ENCODE results near the gene RANBP17.
"Not testable (repeated sequence)": the region's sequence is repeated elsewhere in the genome, so short reads cannot be mapped to it uniquely, and the experiment has no call there.

Gene RANBP17

DNA sequence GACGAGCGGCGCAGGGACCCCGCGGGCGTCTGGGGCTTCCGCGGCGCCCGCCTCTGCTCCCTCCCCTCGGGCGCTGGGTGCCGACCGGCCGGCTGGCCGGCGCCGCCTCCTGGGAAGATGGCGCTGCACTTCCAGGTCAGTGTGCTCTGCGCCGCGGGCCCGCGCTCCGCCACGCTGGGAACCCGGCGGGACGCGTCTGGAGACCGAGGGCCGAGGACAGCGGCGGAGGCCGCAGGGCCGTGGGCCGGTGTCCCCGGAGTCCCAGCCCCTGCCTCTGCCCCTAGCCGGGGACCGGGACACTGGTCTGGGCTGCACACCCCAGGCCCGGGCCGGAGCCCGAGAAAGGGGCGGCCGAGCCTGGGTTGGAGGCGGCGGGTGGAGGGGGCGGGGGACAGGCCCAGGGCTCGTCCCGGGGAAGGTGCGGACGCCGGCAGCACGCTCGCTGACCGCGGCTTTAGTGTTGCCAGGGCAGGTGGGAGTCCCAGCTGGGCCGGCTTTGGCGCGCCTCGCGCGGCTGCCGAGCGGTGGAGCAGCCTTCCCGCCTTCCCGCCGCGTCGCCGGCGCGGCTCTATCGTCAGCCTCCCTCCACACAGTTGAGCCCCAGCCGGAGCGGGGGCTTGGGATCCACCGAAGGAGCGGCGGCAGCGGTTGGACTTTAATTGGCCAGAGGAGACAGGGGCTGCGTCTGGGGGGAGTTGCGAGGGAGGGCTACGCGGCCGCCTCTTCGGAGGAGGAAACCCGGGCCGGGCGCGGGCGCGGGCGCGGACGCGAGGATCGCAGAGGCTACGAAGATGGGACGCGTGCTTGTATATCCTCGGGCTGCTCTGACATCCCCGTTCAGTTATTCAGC lies at the start of gene RANBP17:
Gene RANBP17, plus strand, starts transcription at position 102 of the 850 bp plus-strand sequence.
- DNase-seq (ENCODE audit: low spot score), result no peak

DNA sequence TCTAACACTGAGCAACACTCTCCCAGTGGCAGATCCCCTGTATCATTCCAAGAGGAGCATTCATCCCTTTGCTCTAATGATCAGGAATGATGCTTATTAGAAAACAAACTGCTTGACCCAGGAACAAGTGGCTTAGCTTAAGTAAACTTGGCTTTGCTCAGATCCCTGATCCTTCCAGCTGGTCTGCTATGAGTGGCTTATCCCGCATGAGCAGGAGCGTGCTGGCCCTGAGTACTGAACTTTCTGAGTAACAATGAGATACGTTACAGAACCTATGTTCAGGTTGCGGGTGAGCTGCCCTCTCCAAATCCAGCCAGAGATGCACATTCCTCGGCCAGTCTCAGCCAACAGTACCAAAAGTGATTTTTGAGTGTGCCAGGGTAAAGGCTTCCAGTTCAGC lies 48.6 kb upstream of the RANBP17 start:
- no peak for DNase-seq (ENCODE audit: low spot score)

DNA sequence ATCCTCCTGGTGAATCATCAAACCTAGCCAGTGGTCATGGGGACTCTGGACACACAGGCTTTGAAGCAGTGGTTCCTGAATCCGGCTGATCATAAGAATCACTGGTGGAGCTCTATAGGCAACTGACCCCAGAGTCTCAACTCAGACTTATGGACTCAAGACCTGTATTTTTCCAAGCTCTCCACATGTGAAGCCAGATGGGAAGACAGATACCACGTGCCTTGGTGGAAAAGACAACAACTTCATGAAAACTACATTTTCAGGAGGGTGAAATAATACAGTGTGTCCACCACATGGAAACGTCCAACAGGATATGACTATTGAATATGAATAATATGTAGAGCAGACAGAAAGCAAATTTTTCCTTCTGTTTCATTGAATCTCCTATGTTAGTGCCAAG lies 44.6 kb upstream of the RANBP17 start:
- no peak for DNase-seq (ENCODE audit: low spot score)

DNA sequence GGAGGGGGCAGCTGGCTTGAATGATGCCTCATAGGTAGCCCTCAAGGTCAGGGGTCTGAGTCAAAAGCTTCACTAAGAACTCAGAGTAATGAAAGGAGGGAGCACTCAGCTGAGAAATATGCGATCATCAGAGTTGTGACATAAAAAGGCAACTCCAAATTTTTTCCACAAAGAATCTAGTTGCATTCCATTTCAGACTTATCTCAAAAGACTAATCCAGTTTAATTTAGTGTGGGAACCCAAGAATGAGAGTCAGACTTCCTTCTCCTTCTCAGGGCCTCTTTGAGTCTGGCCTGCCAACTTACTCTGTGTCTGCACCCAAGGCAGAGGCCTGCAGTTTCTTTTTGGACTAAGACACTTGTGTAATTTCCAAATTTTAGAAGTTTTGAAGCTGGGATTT lies 43.6 kb upstream of the RANBP17 start:
- no peak for DNase-seq (ENCODE audit: low spot score)

DNA sequence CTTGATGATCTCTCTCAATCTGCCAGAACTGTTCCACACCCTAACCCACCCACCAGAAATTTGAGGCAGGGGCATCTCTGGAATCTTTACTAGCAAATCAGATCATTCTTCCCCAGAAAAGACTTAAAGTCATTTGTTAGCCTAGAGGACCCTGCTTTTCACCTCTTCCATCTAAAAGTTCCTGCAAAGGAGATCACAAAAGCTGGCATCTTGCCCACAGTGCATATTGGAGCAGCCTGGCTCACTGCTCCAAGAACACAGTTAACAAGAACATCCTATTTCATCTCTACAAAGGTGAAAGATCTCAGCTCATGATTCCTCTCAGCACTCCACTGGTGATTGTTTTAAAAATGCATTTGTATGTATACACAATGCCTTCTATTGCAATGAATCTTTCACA lies 42.0 kb upstream of the RANBP17 start:
- DNase-seq (ENCODE audit: low spot score), result no peak

DNA sequence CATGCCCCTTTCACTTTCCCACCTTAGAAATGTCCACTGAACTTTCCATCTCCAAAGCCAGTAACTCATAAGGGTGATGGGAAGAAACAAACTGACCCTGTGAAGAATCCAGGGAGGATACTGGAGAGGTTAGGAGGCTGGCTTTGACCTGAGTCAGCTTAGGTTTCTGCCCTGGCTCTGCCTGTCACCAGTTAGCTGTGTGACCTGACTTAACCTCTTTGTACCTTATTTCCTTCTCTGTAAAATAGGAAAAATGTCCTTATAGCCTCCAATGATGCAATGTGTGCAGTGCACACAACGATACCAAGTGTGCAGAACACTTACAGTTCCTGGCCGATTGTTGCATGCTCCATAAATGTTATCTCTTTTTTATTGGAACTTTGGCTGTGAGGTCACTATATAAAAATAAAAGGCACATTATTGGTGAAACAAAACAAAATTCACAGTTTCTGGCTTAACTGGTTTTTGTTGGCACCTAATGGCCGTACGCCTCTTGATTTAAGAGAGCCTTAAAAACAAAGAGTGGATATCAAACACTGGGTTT lies 40.5 kb upstream of the RANBP17 start:
- DNase-seq (ENCODE audit: low spot score), result no peak

DNA sequence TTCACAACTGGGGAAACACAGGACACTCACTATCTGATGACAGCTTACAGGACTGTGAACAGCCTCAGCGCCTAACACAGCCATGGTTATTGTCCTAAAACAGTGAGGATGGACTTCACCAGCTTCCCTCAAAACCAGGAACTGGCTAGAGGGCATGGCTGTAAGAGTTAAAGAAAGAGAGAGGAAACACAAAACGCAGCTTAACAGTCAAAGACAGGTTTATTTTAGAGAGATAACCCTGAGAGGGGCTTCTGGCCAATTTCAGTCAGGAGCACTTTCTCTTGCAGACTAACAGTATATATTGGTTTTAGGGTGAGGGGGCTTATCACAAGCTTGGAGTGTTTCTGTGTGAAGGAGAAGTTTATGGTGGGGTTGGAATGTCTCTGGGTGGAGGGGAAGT lies 35.7 kb upstream of the RANBP17 start:
- no peak for DNase-seq (ENCODE audit: low spot score)

DNA sequence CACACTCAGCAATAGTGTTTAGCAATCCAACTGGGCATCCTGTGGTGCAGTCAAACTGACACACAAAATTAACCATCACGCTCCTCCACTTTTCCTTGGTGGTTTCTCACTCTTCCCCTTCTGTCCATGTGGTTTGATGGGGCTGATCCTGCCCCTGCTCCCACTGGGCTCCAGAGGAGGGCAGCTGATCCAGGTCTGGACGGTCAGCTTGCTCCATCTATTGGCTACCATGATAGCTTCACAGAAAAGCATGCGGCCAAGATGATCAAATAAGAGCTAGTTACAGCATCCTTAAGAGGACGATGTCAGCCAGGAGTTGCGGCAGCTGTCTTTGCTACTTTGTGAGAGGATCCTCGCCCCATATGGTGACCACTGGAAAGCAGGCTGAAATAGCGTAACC lies 29.6 kb upstream of the RANBP17 start:
- DNase-seq (ENCODE audit: low spot score), result no peak

DNA sequence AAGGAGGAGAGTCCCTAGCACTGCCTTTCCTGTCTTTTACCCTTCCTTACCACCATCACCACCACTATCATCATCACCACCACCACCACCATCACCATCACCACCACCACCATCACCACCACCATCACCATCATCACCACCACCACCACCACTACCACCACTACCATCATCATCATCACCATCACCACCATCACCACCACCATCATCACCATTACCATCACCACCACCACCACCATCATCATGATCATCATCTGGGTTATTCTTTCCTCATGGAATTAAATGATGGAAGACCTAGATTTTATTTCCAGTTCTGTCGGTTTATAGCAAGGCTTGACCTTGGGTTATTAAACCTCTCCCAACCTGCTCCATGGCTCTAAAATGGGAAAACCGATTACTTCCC lies 27.8 kb upstream of the RANBP17 start:
- not testable (repeated sequence) for DNase-seq (ENCODE audit: low spot score)

DNA sequence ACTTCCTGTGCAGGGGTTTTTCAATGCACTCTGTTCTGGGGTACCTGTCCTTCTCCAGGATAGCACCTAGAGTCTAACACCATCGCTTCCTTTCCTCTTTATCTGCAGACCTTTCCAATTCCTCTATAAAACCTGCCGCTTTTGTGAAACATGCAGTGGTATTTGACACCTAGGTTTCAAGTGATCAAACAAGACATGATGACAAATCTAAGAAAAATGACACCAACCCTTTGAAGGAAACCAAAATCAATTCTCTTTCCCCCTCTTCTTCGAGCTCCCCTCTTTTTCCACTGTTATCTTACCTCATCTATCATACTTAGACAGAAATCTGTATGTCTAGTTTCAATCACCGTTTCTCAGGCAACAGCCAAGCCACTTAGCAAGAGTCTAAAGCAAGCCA lies 25.6 kb upstream of the RANBP17 start:
- DNase-seq (ENCODE audit: low spot score), result no peak

DNA sequence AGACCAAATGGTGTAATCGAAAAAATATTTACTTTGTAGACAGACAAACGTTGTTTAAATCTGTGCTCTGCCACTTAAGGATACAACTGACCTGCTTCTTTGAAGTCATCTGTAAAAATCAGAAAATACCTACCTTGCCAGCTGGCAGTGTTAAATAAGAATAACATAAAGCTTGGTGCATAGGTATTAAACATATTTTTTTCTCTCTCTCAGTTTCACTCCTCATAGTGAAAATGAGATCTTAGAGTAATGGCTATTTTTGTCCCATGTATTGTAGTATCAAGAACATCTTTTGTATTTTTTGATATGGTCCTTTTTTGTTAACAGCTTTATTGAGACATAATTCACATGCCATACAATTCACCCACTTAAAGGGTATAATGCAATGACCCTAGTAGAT lies 17.9 kb upstream of the RANBP17 start:
- DNase-seq (ENCODE audit: low spot score), result no peak

DNA sequence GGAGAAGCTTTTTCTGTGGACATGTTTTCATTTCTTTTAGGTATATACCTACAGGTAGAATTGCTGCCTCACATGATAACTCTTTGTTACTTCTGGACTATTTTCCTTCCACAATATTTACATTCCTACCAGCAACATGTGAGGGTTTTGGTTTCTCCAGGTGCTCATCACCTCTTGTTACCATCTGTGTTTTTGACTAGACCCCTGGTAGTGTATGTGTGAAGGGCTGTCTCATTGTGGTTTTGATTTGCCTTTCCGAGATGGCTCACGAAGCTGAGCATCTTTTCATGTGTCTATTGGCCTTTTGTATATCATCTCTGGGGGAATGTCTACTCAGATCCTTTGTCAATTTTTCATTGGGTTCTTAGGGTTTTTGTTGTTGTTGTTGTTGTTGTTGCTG lies 17.2 kb upstream of the RANBP17 start:
- no peak for DNase-seq (ENCODE audit: low spot score)

DNA sequence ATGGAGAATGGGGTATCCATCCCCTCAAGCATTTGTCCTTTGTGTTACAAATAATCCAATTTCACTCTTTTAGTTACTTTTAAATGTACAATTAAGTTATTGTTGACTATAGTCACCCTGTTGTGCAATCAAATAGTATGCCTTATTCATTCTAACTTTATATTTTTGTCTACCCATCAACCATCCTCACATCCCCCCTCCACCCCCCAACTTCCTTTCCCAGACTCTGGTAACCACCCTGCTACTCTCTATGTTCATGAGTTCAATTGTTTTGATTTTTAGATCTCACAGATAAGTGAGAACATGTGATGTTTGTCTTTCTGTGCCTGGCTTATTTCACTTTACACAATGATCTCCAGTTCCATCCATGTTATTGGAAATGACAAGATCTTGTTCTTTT lies 15.4 kb upstream of the RANBP17 start:
- no peak for DNase-seq (ENCODE audit: low spot score)

DNA sequence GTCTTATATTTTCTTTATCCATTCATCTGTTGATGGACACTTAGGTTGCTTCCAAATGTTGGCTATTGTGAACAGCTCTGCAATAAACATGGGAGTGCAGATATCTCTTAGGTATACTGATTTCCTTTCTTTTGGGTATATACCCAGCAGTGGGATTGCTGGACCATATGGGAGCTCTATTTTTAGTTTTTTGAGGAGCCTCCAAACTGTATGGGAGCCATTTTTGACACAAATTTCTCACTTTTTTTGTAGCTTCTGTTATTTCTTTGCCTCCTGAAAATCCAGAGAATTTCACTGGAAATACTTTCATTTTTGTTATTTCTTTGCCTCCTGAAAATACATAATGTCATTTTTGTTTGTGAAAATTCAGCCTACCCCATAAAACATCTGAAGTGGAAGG lies 15.0 kb upstream of the RANBP17 start:
- no peak for DNase-seq (ENCODE audit: low spot score)

DNA sequence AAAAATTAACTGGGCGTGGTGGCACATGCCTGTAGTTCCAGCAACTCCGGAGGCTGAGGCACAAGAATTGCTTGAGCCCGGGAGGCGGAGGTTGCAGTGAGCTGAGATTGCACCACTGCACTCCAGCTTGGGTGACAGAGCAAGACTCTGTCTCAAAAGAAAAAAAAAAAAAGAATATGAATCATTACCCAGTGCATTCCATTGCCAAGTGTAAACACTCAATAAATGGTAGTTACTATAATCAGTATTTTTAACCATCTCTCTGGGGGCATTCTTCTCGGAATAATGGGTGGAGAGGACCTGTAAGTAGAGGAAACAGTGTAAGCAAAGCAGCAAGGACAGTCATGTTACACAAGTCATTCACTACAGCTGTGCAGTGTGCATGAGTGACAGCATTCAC lies 13.8 kb upstream of the RANBP17 start:
- no peak for DNase-seq (ENCODE audit: low spot score)

DNA sequence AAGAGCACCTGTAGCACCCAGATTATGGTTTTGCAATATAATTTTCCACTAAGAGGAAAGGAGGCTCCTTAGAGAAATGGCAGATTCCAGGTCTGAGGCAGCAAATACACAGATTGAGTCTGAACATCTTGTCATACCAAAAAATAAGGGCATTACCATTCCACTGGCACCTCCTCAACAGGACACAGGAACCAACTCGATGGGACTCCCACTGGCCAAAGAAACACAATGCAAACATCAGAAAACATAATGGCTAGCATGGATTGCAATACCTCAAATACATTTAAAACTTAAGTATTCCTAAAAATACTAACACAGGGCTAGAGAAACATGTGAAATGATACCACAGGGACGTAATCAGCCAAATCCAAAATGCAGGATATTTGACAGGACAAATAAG lies 12.4 kb upstream of the RANBP17 start:
- DNase-seq (ENCODE audit: low spot score), result no peak

DNA sequence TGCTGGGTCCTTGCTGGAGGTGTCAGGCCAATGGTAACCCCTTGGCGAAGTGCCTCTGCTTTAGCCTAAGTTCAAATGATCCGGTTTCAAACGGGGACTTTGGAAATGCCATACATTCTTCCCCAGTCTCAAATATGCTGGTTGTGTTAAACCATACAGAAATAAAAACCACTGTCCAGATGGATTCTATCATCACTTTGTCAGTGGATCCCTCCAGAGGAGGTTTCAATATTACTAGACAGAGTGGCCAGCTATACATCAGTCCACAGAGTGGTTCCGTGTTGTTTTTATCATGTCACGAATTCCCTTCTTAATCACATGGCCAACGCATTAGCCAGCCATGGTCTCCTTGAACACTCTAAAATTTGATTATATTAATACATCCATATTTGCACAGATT lies 7.3 kb upstream of the RANBP17 start:
- no peak for DNase-seq (ENCODE audit: low spot score)

DNA sequence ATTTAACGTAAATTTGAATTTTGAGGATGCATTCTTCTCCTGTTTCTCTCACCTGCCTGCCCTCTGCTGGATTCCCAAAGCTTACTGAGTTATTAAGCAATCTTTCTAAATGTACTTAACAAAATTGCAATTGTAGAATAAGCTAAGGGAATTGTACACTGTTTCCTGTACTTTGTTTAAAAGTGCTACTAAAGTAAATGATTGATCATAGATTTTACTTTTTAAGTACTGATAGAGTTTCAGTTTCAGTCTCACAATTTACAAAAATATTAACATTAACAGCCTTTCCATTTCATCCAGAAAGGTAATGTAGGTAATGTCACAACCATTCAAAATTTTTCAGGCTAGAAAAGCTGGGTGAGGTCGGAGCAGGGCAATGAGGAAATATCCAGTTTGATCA lies 4.8 kb upstream of the RANBP17 start:
- DNase-seq (ENCODE audit: low spot score), result no peak

DNA sequence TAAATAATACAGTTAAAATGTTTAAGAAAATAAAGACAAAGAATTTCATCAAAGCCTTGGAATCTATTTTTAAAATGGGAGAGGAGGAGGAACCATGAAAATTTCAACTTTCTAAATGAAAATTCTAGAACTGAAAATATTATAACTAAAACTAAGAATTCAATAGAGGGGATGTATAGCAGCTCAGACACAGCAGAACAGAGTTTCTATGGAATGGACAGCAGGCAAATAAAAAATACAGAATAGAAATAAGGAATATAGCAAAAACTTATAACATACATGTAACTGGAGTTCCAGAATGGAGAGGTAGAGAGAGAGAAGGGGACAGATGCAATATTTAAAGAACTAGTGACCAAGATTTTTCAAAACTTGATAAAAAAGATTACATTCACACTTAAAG lies 1.4 kb upstream of the RANBP17 start:
- DNase-seq (ENCODE audit: low spot score), result no peak

DNA sequence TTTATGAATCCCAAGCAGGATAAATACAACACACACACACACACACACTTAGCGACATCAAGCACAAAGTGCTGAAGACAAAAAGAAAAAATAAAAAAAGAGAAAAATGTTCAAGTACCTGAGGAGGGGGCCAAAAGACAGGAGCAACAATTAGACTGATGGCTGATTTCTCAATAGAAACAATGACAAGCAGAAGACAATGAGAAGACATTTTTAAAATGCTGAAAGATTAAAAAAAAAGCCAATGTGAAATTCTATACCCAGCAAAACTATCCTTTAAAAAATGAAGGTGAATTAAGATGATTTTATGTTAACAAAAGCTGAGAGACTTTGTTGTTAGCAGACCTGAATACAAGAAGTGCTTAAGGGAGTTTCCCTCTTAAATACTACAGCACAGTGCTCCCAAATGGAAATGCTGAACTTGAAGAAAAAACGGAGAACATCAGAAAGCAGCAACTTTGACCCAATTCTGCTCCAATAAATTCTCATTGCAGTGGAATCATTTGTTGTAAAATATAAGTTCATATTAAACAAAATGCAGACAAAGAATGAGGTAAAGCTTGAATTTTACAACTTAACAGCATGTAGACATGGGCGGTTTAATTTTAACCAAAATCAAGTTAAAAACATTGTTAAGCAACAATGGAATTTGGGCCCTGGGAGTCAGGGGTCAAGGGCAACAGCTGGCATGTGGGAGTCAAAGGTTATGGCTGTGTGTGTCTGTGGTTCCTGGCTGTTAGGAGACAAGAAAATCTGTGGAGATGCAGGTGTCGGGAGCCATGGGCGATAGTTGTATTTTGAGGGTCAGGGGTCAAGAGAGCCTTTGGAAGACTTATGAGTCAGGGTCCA lies 776 bp upstream of the RANBP17 start:
- DNase-seq (ENCODE audit: low spot score), result no peak

DNA sequence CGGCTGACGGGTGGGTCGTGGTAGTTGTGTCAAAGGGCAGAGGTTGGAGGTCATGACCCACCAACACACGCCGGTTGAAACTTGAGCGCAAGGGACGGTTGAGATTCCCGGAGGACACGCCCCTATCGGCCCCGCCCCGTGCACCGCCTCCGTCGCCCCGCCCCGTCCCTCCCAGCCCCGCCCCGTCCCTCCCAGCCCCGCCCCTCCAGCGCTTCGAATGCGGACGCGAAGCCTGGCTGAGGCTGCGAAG lies 226 bp upstream of the RANBP17 start:
- no peak for DNase-seq (ENCODE audit: low spot score)

DNA sequence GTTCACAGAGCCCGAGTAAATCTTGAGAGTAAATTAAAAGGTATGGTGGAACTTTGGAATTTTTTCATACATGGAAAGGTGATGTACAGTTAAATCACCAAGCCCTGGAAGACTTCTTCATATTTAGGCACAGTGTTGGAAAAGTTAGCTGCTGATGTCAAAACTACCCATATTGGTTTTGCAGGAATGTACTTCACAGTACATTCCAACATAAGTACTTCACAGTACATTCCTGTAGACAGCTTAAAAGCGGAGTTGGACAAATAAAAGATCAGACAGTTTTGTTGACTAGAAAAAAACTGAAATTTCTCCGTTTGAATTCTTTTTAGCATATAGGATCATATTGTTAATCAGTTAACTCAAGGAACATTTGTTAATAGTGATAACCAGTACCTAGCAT lies 1.8 kb downstream of the RANBP17 start:
- DNase-seq (ENCODE audit: low spot score), result no peak

DNA sequence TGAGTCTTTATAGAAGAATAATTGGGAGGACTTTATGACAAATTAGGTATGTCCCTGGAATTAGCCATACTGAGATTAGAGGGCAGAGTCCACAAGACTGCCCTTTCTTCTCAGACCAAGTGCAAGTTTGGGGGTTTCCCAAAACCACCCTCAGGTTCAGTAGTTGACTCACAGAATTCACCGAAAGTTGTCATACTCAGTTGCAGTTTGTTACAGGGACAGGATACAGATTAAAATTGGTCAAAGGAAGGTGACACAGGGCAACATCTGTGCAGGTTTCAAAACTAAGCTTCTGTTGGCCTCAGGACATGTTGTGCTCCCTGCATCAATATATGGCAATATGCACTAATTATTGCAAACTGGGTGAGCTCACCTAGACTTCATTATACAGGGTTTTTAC lies 3.8 kb downstream of the RANBP17 start:
- DNase-seq (ENCODE audit: low spot score), result no peak

Data from globus pallidus (tissue), 1 donor.